Measurements from ENCODE around the gene NALCN. TPM values are rescaled to one million over a fixed set of nuclear protein-coding genes. Genes with fewer than 3 reads are reported as not detected.
A peak's percentile ranks its signal among the peaks of the same experiment; 100 is the strongest.

Gene NALCN
- total RNA-seq, 2 donors from 2014 or later = not detected

GRCh38 chr13:101433895-101434294, 17.6 kb upstream of the NALCN start:
- DNase-seq (no peak), ATAC-seq (no peak)
- no peak overlapping the region for H3K27ac Mint-ChIP-seq
- peaks cover 16% of the 10 kb centered on the region for H3K27me3 Mint-ChIP-seq
- no peaks in the 10 kb centered on the region for H3K9me3 ChIP-seq (ENCODE audit: control insufficient read depth, low read length, poor library complexity, severe bottlenecking)
- H3K4me1 Mint-ChIP-seq = no peaks in the 10 kb centered on the region
- H3K4me3 Mint-ChIP-seq = no peak overlapping the region
- H3K36me3 Mint-ChIP-seq (ENCODE audit: low read depth) = peaks cover 6% of the 10 kb centered on the region

GRCh38 chr13:101429733-101430132, 13.4 kb upstream of the NALCN start:
- no peak for DNase-seq
- no peak for ATAC-seq
- H3K9me3 ChIP-seq (ENCODE audit: control insufficient read depth, low read length, poor library complexity, severe bottlenecking) = no peaks in the 10 kb centered on the region
- peaks cover 21% of the 10 kb centered on the region for H3K27me3 Mint-ChIP-seq
- H3K4me3 Mint-ChIP-seq = no peak overlapping the region
- no peak overlapping the region for H3K27ac Mint-ChIP-seq
- H3K36me3 Mint-ChIP-seq (ENCODE audit: low read depth) = peaks cover 6% of the 10 kb centered on the region
- no peaks in the 10 kb centered on the region for H3K4me1 Mint-ChIP-seq

GRCh38 chr13:101425623-101426022, 9.3 kb upstream of the NALCN start:
- Mint-ChIP-seq H3K4me1 (no peaks in the 10 kb centered on the region), H3K27ac (no peak overlapping the region), H3K4me3 (no peak overlapping the region), H3K27me3 (peaks cover 15% of the 10 kb centered on the region), H3K36me3 (ENCODE audit: low read depth) (no peaks in the 10 kb centered on the region)
- H3K9me3 ChIP-seq (ENCODE audit: control insufficient read depth, low read length, poor library complexity, severe bottlenecking) = no peaks in the 10 kb centered on the region
- no peak for DNase-seq
- ATAC-seq = no peak

- ATAC-seq (no peak), DNase-seq (no peak)
- Mint-ChIP-seq H3K4me3 (no peak overlapping the region), H3K27ac (no peak overlapping the region), H3K4me1 (no peaks in the 10 kb centered on the region), H3K27me3 (peaks cover 16% of the 10 kb centered on the region), H3K36me3 (ENCODE audit: low read depth) (peaks cover 1% of the 10 kb centered on the region)
- no peaks in the 10 kb centered on the region for H3K9me3 ChIP-seq (ENCODE audit: control insufficient read depth, low read length, poor library complexity, severe bottlenecking)
Observed at GRCh38 chr13:101425156-101425471, 8.8 kb upstream of the NALCN start.

- H3K9me3 ChIP-seq (ENCODE audit: control insufficient read depth, low read length, poor library complexity, severe bottlenecking) = no peaks in the 10 kb centered on the region
- ATAC-seq (no peak), DNase-seq (no peak)
- Mint-ChIP-seq H3K4me3 (no peak overlapping the region), H3K36me3 (ENCODE audit: low read depth) (peaks cover 2% of the 10 kb centered on the region), H3K27ac (no peak overlapping the region), H3K4me1 (no peaks in the 10 kb centered on the region), H3K27me3 (peaks cover 16% of the 10 kb centered on the region)
Observed at GRCh38 chr13:101424381-101425155, 8.3 kb upstream of the NALCN start.

- DNase-seq (no peak), ATAC-seq (no peak)
- peaks cover 2% of the 10 kb centered on the region for H3K36me3 Mint-ChIP-seq (ENCODE audit: low read depth)
- peaks cover 19% of the 10 kb centered on the region for H3K27me3 Mint-ChIP-seq
- no peaks in the 10 kb centered on the region for H3K4me1 Mint-ChIP-seq
- H3K9me3 ChIP-seq (ENCODE audit: control insufficient read depth, low read length, poor library complexity, severe bottlenecking) = no peaks in the 10 kb centered on the region
- no peak overlapping the region for H3K27ac Mint-ChIP-seq
- no peak overlapping the region for H3K4me3 Mint-ChIP-seq
Observed at GRCh38 chr13:101423872-101424271, 7.6 kb upstream of the NALCN start.

GRCh38 chr13:101417501-101417900, 1.2 kb upstream of the NALCN start:
- DNase-seq (no peak), ATAC-seq (no peak)
- Mint-ChIP-seq H3K4me3 (no peak overlapping the region), H3K27me3 (peaks cover 46% of the 10 kb centered on the region), H3K27ac (no peak overlapping the region), H3K36me3 (ENCODE audit: low read depth) (peaks cover 2% of the 10 kb centered on the region), H3K4me1 (peaks cover 2% of the 10 kb centered on the region)
- no peaks in the 10 kb centered on the region for H3K9me3 ChIP-seq (ENCODE audit: control insufficient read depth, low read length, poor library complexity, severe bottlenecking)

GRCh38 chr13:101417043-101417406, 717 bp upstream of the NALCN start:
- Mint-ChIP-seq H3K4me3 (peak overlapping the region; percentile 80), H3K27me3 (peaks cover 50% of the 10 kb centered on the region), H3K27ac (no peak overlapping the region), H3K4me1 (peaks cover 2% of the 10 kb centered on the region), H3K36me3 (ENCODE audit: low read depth) (peaks cover 2% of the 10 kb centered on the region)
- ATAC-seq = no peak
- H3K9me3 ChIP-seq (ENCODE audit: control insufficient read depth, low read length, poor library complexity, severe bottlenecking) = no peaks in the 10 kb centered on the region
- DNase-seq = no peak

- peaks cover 2% of the 10 kb centered on the region for H3K4me1 Mint-ChIP-seq
- H3K27ac Mint-ChIP-seq = no peak overlapping the region
- H3K9me3 ChIP-seq (ENCODE audit: control insufficient read depth, low read length, poor library complexity, severe bottlenecking) = no peaks in the 10 kb centered on the region
- ATAC-seq (no peak), DNase-seq (no peak)
- peaks cover 55% of the 10 kb centered on the region for H3K27me3 Mint-ChIP-seq
- H3K4me3 Mint-ChIP-seq = peak overlapping the region; percentile 15
- H3K36me3 Mint-ChIP-seq (ENCODE audit: low read depth) = peaks cover 2% of the 10 kb centered on the region
Observed at GRCh38 chr13:101415358-101416174, 742 bp downstream of the NALCN start.

- H3K4me1 Mint-ChIP-seq = peaks cover 2% of the 10 kb centered on the region
- ATAC-seq = no peak
- no peaks in the 10 kb centered on the region for H3K36me3 Mint-ChIP-seq (ENCODE audit: low read depth)
- no peak overlapping the region for H3K27ac Mint-ChIP-seq
- peaks cover 52% of the 10 kb centered on the region for H3K27me3 Mint-ChIP-seq
- DNase-seq = no peak
- H3K9me3 ChIP-seq (ENCODE audit: control insufficient read depth, low read length, poor library complexity, severe bottlenecking) = no peaks in the 10 kb centered on the region
- no peak overlapping the region for H3K4me3 Mint-ChIP-seq
Observed at GRCh38 chr13:101412076-101412475, 4.2 kb downstream of the NALCN start.

GRCh38 chr13:101408992-101409656, 7.2 kb downstream of the NALCN start:
- H3K9me3 ChIP-seq (ENCODE audit: control insufficient read depth, low read length, poor library complexity, severe bottlenecking) = no peaks in the 10 kb centered on the region
- Mint-ChIP-seq H3K4me3 (no peak overlapping the region), H3K27me3 (peaks cover 48% of the 10 kb centered on the region), H3K36me3 (ENCODE audit: low read depth) (peaks cover 4% of the 10 kb centered on the region), H3K4me1 (peaks cover 6% of the 10 kb centered on the region), H3K27ac (no peak overlapping the region)
- DNase-seq (no peak), ATAC-seq (no peak)

GRCh38 chr13:101408154-101408553, 8.2 kb downstream of the NALCN start:
- no peak overlapping the region for H3K27ac Mint-ChIP-seq
- no peaks in the 10 kb centered on the region for H3K9me3 ChIP-seq (ENCODE audit: control insufficient read depth, low read length, poor library complexity, severe bottlenecking)
- peaks cover 4% of the 10 kb centered on the region for H3K36me3 Mint-ChIP-seq (ENCODE audit: low read depth)
- H3K4me1 Mint-ChIP-seq = peaks cover 6% of the 10 kb centered on the region
- no peak overlapping the region for H3K4me3 Mint-ChIP-seq
- DNase-seq = no peak
- H3K27me3 Mint-ChIP-seq = peaks cover 45% of the 10 kb centered on the region
- ATAC-seq = no peak

GRCh38 chr13:101406791-101407190, 9.5 kb downstream of the NALCN start:
- ATAC-seq = no peak
- H3K4me1 Mint-ChIP-seq = peaks cover 6% of the 10 kb centered on the region
- peaks cover 4% of the 10 kb centered on the region for H3K36me3 Mint-ChIP-seq (ENCODE audit: low read depth)
- no peak overlapping the region for H3K4me3 Mint-ChIP-seq
- DNase-seq = no peak
- peaks cover 37% of the 10 kb centered on the region for H3K27me3 Mint-ChIP-seq
- no peak overlapping the region for H3K27ac Mint-ChIP-seq
- no peaks in the 10 kb centered on the region for H3K9me3 ChIP-seq (ENCODE audit: control insufficient read depth, low read length, poor library complexity, severe bottlenecking)
